NCI-H1417 treated with DMSO at 0.1 percent for 48 hours (cell line): ENCODE data around the gene KREMEN1.

Experiments used
- DNase-seq: peaks from one replicate; lab custom pipeline; 2025; lab: John Stamatoyannopoulos, UW

KREMEN1 gene

DNA sequence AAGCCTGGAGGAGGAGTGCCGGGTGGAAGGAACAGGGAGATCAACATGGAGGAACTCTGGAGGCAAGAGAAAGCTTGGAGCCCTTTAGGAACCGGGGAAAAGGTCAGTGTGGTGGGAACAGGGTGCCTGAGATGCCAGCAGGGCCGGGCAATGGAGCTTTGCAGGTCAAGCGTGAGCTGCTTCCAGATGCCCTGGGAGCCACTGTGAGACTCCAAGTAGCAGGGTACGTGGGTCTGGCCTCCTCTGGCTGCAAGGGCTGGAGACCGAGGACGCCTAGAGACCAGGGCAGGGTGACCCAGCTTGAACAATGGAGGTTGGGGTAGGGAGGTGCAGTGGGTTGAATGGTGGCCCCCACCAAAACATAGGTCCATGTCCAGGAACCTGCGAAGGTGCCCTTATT, 117.2 kb downstream of the KREMEN1 start:
- no peak for DNase-seq

DNA sequence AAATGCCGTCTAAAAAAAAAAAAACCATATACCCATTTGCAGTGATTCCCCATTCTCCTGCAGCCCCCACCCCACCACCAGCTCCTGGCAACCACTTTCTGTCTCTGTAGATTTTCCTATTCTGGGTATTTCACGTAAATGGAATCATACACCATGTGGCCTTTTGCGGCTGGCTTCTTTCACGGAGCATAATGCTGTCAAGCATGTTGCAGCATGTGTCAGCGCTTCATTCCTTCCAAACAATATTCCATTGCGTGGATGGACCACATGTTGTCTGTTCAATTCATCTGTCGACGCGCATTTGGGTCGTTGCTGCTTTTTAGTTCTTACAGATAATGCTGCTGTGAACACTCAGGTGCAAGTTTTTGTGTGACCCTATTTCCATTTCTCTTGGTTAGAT, 118.1 kb downstream of the KREMEN1 start:
- no peak for DNase-seq

DNA sequence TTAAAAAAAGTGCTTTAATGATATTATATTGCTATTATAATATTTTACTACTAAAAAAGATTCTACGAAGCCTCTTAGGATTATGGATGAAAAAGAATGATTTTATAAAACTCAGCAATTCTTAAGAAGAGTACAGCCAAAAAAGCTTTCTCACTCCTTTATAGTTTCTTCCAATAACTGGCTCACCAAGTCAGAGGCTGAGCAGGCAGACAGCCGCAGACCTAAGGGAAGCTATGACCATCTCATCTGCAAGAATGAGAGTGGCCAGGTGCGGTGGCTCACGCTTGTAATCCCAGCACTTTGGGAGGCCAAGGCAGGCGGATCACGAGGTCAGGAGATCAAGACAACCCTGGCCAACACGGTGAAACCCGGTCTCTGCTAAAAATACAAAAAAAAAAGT, 120.2 kb downstream of the KREMEN1 start:
- DNase-seq: no peak

DNA sequence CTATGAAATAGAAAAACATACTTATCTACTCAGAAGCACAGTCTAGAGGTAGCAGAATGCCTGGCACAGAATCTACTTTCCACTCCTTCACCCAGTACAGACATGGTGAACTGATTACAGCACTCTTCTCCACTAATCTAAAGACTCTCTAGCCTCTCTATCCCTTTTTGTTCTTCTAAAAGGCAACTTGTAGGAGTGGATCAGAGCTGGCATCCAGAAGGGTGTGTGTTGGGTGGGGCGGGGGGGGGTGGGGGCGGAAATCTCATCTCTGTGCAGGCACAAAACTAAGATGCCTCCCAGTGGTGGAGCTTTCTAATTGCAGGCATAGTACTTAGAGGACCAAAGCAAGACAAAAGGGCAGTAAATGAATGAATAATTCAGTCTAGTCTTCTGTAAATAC, 121.3 kb downstream of the KREMEN1 start:
- no peak for DNase-seq

DNA sequence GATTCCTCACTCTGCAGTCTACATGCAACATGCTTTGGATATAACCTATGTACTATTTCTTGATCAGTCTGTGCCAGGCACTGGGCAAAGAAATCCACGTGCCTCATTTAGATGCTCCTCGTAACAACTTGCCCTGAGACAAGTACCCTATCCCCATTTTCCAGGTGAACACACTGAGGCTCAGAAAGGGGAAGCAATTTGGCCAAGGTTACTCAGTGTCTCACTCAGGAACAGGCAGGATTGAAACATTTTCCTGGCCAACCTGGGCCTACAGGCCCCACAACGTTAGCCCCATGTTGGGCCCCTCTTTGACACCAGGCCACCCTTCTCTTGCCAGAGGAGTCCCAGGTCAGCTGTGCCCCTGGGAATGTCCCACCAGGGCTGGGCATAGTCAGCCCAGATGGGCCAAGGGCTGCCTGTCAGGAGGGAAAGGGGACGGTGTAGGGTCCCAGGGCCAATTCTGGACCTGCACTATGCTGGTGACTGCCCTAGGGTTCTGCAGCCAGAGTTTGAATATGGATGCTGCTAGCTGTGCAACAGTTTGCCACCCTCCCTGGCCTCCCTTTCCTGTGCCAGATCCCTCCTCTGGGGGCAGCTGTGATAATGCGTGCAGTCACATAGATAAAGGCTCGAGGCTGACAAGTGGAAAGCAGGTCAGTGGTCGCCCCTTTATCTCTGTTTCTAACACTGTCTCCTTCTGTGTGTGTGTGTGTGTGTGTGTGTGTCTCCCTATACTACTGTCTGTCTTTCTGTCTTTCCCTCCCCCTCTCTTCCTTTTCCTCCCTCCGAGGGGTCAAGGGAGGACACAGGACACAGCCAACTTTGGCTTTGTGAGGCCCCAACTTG, 122.5 kb downstream of the KREMEN1 start:
- no peak for DNase-seq

DNA sequence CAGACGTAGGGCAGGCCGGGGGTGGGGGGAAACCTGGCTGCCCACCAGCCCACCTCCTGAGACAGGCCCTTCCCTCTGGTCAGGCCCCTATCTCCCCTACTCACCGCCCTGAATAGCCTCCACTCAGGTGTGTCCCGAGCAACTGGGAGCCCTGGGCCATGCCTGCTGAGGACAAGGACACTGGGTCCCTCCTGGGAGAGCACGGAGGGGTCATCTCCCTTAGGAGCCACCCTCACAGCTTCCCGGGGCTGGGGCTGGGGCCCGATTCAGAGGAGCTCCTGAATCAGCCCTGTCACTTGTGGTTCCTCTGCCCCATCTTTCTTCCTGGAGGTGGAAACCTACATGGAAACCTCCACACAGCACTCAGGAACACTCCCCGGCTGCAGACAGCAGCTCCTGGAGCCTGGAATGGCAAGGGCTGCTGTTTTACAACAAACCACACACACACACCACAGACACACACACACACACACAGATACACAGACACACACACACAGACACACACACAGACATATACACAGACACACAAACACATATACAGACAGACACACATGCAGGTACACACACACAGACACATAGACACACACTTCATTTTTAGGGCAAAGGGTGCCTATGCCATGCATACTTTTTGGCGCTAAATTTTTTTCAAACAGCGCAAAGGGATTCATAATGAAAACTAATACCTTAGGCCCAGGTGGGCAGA, 123.3 kb downstream of the KREMEN1 start:
- no peak for DNase-seq

DNA sequence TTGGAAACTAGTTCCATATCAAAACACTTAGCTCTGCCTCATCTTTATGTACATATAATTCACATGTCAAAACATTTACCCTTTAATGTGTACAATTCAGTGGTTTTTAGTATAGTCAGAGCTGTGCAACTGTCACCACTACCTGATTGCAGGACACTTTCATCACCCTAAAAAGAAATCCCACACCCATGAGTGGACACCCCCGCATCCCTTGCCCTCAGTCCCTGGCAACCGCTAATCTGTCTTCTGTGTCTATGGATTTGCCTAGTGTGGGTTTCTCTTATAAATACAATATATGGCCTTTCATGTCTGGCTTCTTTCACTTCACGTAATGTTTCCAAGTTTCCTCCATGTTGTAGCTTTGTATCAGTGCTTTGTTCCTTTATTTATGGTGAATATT, 124.3 kb downstream of the KREMEN1 start:
- no peak for DNase-seq

DNA sequence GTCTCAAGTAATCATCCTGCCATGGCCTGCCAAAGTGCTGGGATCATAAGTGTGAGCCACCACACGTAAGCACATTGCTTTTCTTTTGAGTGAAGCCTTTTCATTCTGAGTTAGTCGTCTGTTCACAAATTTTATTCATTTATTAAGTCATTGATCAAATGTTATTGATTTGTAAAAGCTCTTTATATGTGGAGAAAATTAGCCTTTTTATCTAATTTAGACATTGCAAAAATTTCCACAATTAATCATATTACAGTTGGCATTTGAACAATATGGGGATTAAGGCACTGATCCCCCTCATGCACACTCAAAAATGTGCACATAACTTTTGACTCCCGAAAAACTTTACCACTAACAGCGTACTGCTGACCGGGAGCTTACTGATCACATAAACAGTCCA, 125.4 kb downstream of the KREMEN1 start:
- no peak for DNase-seq

DNA sequence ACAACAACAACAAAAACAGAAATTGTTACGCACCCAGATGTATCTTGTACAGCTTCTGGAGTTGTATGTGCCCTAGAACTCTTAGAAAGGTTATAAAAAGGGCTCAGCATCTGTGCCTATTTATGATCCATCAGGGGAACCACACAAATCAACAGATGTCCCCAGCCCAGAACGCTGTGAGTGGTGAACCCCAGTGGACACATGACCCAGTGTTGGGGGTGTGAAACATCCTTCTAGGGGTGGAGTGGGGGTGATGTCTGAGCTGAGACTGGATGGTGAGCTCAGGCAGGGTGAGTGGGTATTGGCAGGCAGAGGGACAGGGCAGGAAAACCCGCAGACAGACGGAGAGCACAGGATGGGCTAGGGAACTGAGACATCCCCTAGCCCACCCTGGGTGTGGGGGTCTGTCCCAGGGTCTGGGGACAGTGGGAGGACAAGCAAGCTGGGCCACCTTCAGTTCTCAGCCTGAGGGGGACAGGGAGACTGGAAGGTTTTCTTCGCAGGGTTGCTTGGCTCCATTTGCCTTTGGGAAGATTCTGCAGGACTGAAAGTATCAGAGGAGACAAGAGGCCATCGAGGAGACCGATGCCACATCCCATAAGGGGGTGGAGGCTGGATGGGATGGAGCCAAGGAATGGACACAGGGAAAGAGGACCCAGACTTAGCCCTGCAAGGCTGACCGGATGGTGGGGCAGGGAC, 127.0 kb downstream of the KREMEN1 start:
- no peak for DNase-seq

DNA sequence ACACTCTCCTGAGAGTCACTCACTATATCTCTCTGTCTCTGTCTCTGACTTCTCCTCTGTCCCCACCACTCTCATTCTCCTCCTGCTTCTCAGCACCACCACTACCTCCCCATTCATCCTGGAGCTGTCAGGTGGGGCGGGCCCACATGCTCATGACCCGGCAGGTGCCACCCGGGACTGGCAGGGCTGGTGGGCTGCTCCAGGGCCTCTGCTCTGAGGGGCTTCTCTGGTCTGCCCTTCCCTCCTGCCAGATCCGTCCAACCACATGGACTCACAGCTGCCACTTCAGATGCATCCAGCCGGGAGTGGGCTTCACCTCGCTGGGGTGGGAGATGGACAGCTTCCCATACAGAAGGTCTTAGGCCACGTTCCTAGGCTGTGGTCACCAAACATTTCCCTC, 128.1 kb downstream of the KREMEN1 start:
- no peak for DNase-seq

DNA sequence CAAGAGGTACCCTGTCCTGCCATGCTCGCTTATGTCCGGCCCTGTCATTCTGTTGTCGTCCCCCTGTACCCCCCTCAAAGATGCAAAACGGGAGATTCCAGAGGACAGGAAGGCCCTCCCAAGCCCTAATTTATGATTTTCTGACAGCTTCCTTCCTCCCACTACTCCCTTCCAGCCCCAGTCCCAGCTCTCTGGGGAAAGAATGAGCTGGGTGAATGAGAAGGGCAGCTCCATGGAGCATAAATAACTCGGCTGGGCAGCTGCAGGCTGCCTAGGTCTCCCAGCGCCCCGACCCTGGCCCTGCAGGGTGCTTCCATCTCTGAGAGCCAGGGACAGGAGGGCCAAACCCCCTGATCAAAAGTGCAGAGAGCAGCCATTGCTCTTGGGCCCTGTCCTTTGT, 128.9 kb downstream of the KREMEN1 start:
- DNase-seq: no peak

DNA sequence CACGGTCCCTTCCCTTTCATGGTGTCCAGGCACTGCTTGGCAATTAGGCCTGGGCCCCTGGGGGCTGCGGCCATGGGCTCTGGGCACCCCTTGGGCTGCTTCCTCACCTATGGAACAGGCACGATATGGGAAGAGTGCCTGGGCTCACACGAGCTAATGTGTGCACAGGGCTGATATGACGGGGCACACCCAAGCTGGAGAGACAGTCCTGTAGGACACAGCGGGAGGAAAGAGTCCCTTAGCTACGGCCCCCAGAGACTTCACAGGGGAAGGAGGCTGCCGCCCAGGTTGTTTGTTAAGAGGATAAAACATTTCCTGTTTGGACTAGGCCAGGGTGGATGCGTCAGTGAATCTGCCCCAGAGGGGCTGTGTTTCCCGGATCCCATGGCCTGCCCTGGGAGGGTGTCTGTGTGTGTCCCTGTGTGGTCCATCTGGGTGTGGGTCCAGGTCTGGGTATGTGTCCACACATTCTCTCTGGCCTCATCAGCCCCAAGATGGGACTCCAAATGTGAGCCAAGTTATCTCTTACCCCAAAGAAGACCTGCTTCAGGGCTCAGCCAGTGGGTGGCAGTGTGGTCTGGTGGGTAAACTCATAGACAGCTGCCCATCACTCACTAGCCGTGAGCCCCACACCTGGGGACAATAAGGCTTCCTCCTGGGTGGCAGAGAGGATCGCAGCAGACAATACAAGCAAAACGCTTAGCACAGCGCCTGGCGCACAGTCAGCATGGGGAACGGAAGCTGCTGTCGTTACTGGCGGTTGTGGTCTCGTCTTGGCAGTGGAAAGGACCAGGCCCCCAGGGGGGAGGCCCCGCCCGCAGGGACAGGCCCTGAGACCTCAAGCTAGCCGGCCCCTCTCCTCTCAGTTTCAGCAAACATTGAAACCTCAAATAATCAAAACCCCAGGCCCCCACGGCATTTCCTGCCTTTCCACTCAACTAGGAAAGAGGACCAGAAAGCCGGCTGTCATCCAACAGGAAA, 129.7 kb downstream of the KREMEN1 start:
- DNase-seq: no peak

DNA sequence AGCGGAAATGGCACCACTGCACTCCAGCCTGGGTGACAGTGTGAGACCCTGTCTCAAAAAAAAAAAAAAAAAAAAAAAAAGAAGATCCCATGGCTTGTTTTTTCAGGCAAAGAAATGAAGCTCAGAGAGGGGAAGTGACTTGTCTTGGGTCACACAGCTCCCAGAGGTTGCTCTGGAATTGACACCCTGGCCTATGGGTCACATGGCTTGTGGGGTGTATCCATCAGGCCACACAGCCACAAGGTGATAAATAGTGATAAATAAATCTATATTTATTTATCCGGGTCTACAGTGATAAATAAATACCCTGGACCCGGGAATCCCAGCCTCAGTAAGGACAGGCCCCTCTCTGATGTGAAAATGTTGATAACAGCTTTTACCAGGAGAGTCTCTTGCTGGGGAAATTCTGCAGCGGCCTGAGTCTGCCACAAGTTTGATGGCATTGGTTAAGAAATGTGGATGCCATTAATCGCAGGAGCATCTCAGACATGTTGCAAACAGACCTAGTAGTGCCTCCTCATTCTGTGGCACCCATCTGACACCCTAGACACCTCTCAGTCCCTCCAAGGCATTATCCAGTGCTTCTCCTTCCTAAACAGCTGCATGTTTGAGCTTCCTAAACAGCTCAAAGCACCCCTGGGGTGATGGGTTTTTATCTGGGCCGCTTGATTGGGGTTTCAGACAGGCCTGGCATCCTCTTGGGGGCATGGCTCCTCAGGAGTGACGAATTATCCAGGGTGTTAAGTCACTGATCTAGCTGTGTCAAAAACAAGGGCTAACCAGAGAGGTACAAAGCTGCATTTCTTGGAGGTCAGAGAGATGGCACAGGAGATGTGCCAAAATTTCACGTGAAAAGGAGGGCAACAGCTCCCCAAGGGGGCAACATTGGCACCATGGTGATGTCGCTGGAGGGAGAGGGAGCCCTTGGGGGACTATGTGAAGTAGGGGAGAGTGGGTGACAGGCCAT, 130.9 kb downstream of the KREMEN1 start:
- DNase-seq: no peak

DNA sequence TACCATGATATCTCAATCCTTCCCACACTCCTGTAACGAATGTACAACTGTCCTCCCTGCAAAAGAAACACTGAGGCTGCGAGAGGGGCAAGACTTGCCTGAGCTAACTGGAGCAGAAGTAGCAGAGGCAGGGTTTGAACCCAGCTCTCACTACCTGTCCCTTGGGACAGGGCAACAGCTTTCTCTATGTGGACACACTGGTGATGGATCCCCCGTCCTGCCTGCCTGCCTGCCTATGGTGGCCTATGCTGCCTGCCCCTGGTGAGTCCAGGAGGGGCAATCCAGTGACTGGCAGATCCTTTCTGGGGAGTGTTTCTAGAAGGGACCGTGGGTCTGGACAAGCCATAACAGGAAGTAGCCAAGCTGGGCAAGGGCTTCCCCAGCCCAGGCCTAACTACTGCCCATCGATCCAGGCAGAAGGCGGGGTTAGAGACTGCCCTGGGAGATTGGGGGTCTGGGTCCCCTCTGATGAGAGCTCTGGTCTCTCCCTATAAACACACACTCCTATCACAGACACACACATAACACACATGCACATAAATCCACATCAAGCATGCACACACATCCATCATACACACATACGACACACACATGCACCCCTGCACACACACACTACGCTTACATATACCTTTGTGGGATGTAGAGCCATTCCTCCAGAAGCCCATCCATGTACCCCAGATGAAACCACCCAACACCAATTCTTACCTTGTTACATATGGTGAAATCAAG, 131.8 kb downstream of the KREMEN1 start:
- no peak for DNase-seq

DNA sequence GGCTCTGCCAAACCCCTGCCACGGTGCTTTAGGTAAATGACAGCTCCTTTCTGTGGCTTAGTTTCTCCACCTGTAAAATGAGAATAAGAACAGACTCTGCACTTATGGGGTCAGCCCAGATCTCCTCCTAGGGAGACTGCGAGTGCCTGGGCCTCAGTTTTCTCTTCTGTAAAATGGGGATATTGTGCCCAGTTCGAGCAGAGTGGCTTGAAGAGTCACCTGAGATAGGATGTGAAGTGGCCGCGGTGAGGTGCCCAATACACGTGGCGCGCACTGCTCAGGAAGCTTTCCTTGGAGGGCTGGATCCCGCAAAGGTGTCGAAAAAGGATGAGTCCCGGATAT, 132.4 kb downstream of the KREMEN1 start:
- DNase-seq: no peak

DNA sequence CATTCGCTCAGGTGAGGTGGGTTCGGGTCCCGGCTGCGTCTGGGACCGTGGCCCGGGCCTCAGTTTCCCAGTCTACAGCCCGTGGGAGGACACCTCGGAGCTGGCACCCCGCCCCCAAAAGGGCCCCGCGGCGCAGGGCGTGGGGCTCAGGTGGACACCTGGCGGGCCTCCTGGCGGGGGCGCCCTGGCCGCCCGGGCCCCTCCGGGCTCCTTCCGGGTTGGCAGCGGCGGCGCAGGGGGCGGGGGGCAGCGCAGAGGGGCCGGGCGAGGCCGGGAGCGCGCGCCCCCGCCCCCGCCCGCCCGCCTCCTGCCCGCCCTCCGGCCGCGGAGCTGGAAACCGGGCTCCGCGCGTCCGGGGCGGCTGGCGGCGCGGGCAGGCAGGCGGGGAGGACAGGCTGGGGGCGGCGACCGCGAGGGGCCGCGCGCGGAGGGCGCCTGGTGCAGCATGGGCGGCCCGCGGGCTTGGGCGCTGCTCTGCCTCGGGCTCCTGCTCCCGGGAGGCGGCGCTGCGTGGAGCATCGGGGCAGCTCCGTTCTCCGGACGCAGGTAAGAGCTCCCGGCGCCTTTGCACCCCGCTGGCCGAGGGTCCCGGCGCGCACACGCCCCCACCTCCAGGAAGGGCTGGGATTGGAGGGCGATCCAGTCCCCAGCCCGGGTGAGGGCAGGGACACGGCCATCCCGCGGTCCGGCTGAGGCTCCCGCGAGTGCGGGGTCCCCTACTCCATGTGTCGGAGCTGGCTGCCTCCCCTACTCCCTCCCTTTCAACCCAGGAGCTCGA, 132.9 kb downstream of the KREMEN1 start, which contains the start of gene EMID1:
TSS of gene EMID1 (plus strand) at position 303 of the 778 bp plus-strand sequence. CDS start at position 446, 143 bp downstream.
- DNase-seq: no peak

DNA sequence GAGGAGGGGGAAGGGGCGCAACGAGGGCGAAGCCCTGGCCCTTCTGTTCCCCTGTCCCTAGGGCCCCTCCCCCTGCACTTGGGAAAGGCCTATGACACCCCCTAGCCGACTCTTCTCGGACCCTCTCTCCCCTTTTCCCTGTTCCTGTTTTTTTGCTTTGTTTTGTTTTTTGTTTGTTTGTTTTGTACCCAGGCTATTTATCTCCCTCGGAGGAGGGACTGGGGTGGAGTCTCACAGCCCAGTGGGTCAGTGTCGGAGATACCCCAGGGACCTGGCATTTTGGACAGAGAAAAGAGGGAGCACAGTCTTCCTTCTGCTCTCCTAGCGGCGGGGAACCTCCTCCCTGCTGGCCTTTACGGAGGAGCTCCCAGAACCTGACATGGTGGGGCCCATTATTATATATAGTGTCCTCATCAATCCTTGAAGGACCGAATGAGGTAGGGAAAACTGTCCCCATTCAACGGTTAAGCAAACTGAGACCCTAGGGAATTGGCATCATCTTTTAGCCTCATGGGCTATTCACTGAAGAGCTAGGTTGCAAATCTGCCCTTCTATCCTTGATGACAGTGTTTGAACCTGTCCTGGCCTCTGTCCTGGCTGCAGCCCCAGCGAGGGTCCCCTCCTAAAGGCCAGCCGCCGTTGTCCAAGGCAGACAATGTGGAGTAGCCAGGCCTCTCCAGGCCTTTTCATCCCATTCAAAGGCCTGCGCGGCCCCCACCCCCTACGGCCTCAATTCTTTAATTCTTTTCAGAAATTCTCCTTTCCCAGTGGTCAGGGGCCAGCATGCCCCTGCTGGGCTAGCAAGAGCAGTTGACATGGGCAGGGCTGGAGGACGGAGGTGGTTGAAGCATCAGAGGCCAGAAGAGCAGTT, 133.8 kb downstream of the KREMEN1 start:
- no peak for DNase-seq

DNA sequence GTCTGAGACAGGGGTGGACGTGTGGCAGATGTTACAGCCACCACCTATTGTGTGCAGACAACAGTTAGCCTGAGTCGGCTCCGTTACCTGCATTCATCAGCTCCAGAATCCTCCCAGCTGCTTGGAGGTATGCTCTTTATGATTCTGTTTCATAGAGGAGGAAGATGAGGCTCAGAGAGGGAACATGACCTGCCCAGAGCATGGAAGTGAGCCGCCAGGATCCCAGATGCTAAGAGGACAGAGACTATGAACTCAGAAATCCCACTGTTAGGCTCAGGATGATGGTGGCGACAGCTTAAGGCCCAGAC, 134.4 kb downstream of the KREMEN1 start:
- no peak for DNase-seq
